ENCODE data around the gene AANAT. TPM values are rescaled to one million over a fixed set of nuclear protein-coding genes. Genes with fewer than 3 reads are reported as not detected.

AANAT gene
- total and polyA plus RNA-seq, 3 experiments from 2014 or later = not detected

DNA sequence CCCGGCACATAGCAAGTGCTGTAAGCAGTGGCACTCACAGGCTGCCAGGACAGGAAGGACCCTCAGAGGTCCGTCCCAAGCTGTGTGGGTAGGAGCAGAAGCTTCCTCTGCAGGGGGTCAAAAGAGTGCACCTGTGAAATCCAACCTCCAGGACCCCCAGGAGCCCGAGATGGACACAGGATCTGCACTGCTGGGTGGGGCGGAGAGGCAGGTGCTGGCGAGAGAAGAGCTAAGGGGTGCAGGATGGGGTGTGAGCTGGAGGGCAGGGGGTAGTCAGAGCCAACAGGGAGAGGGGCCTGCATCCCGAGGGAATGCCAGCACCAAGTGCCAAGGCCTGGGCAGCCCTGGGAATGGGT, 650 bp upstream of the AANAT start:
- H3K36me3 Mint-ChIP-seq = peaks cover 0 to 14% (median 0%) of the 10 kb centered on the region in 3 donors
- no peaks in the 10 kb centered on the region for H3K4me1 ChIP-seq (ENCODE audit: insufficient read depth, low read length)
- DNase-seq = no peak
- POLR2A ChIA-PET = interaction anchor here (0.8 to 1.6 kb wide), 3 partner anchors 13 to 40 kb away, joined by 3 to 7 read pairs (median 3); partner anchors contain the start of gene UBE2O
- no peak overlapping the region for H3K27ac Mint-ChIP-seq
- CTCF ChIA-PET = interaction anchor here (0.7 to 4.6 kb wide), 20 partner anchors 8 to 215 kb away, joined by 3 to 74 read pairs (median 4); partner anchors contain the start of genes RHBDF2 and ST6GALNAC2
- no peaks in the 10 kb centered on the region for H3K9me3 Mint-ChIP-seq
- no peak overlapping the region for H3K4me3 ChIP-seq (ENCODE audit: low read length)
- peaks cover 0 to 5% (median 3%) of the 10 kb centered on the region in 3 donors for H3K4me1 Mint-ChIP-seq
- no peaks in the 10 kb centered on the region for H3K9me3 ChIP-seq (ENCODE audit: low read length)
- H3K27me3 ChIP-seq (ENCODE audit: insufficient read depth, low read length, poor library complexity, severe bottlenecking) = no peaks in the 10 kb centered on the region
- no peak overlapping the region for H3K27ac ChIP-seq (ENCODE audit: low read depth, low read length)
- H3K27me3 Mint-ChIP-seq = no peaks in the 10 kb centered on the region
- H3K36me3 ChIP-seq (ENCODE audit: insufficient read depth, low read length) = no peaks in the 10 kb centered on the region
- H3K4me3 Mint-ChIP-seq = no peak overlapping the region

DNA sequence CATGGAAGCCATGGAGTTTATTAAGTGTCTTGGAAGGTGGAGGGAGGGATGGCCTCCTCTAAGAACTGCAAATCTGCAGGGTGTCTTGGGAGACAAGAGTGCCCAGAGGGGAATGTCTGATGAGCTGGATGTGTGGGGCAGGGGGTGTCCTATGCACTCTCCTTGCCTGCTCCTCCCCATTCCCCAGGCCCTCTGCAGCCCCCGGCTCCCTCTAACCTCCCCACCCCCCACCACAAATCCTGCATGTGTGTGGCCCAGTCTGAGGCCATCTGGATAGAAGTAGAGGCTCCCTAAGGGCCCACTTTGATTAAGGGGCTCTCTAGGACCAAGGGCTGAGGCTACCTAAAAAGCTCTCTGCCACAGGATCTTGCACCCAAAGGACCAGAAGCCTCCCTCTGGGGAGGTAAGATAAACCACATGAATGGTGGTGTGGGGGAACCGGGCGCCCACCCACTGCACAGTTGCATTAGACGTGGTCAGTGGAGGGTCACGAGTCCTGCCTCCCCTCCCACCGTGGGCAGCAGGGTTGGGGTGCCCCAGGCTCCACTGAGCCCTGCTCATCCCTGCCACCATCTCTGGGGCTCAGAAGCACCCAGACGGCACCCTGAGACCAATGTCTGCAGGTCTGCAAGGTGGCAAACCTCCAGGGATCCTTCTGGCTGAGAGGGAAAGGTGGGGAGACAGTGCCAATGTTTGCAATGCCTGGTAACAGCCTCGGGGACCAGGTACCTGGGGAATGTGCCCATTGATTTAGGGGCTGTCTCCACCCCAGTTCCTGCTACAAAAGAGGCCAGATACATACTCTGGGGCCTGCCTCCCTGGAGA, 618 bp downstream of the AANAT start:
- peak overlapping the region in 2 of 8 donors; percentile 23 to 32 for H3K27ac Mint-ChIP-seq
- no peaks in the 10 kb centered on the region for H3K9me3 ChIP-seq (ENCODE audit: low read length)
- H3K27me3 ChIP-seq (ENCODE audit: insufficient read depth, low read length, poor library complexity, severe bottlenecking) = no peaks in the 10 kb centered on the region
- no peaks in the 10 kb centered on the region for H3K4me1 ChIP-seq (ENCODE audit: insufficient read depth, low read length)
- no peaks in the 10 kb centered on the region for H3K27me3 Mint-ChIP-seq
- DNase-seq = no peak
- no peak overlapping the region for H3K4me3 Mint-ChIP-seq
- POLR2A ChIA-PET = interaction anchor here (0.7 to 1.6 kb wide), 2 partner anchors 39 to 454 kb away, joined by 6 to 7 read pairs; no protein-coding TSS in a partner anchor
- no peaks in the 10 kb centered on the region for H3K36me3 ChIP-seq (ENCODE audit: insufficient read depth, low read length)
- no peak overlapping the region for H3K4me3 ChIP-seq (ENCODE audit: low read length)
- H3K27ac ChIP-seq (ENCODE audit: low read depth, low read length) = no peak overlapping the region
- peaks cover 0 to 5% (median 3%) of the 10 kb centered on the region in 3 donors for H3K4me1 Mint-ChIP-seq
- H3K9me3 Mint-ChIP-seq = no peaks in the 10 kb centered on the region
- CTCF ChIA-PET = interaction anchor here (1.0 to 4.6 kb wide), 13 partner anchors 9 to 79 kb away, joined by 3 to 74 read pairs (median 7); partner anchors contain the start of genes RHBDF2 and UBE2O
- H3K36me3 Mint-ChIP-seq = peaks cover 0 to 27% (median 0%) of the 10 kb centered on the region in 3 donors

DNA sequence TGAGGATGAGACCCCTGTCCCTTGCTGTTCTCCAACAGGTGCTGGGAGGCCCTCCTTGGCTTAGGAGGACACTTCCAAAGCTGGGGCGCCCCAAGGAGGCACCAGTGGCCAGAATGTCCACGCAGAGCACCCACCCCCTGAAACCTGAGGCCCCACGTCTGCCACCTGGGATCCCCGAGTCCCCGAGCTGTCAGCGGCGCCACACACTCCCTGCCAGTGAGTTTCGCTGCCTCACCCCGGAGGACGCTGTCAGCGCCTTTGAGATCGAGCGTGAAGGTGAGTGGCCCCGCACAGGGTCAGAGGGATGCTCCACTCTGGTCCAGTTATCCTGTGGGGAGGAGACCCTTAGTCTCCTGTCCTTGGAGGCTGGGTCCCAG, 1.2 kb downstream of the AANAT start:
- H3K27me3 Mint-ChIP-seq = no peaks in the 10 kb centered on the region
- peak overlapping the region in 1 of 8 donors; percentile 32 for H3K27ac Mint-ChIP-seq
- no peaks in the 10 kb centered on the region for H3K36me3 ChIP-seq (ENCODE audit: insufficient read depth, low read length)
- no peaks in the 10 kb centered on the region for H3K9me3 ChIP-seq (ENCODE audit: low read length)
- H3K9me3 Mint-ChIP-seq = no peaks in the 10 kb centered on the region
- POLR2A ChIA-PET = interaction anchor here (0.7 to 1.6 kb wide), 2 partner anchors 38 to 454 kb away, joined by 6 to 7 read pairs; no protein-coding TSS in a partner anchor
- H3K4me1 ChIP-seq (ENCODE audit: insufficient read depth, low read length) = no peaks in the 10 kb centered on the region
- H3K4me1 Mint-ChIP-seq = peaks cover 0 to 5% (median 3%) of the 10 kb centered on the region in 3 donors
- H3K36me3 Mint-ChIP-seq = peaks cover 0 to 33% (median 0%) of the 10 kb centered on the region in 3 donors
- no peak for DNase-seq
- H3K4me3 Mint-ChIP-seq = no peak overlapping the region
- H3K27me3 ChIP-seq (ENCODE audit: insufficient read depth, low read length, poor library complexity, severe bottlenecking) = no peaks in the 10 kb centered on the region
- H3K4me3 ChIP-seq (ENCODE audit: low read length) = no peak overlapping the region
- no peak overlapping the region for H3K27ac ChIP-seq (ENCODE audit: low read depth, low read length)
- CTCF ChIA-PET = interaction anchor here (1.0 to 4.6 kb wide), 4 partner anchors 10 to 55 kb away, joined by 3 to 74 read pairs (median 12); partner anchors contain the start of gene UBE2O

DNA sequence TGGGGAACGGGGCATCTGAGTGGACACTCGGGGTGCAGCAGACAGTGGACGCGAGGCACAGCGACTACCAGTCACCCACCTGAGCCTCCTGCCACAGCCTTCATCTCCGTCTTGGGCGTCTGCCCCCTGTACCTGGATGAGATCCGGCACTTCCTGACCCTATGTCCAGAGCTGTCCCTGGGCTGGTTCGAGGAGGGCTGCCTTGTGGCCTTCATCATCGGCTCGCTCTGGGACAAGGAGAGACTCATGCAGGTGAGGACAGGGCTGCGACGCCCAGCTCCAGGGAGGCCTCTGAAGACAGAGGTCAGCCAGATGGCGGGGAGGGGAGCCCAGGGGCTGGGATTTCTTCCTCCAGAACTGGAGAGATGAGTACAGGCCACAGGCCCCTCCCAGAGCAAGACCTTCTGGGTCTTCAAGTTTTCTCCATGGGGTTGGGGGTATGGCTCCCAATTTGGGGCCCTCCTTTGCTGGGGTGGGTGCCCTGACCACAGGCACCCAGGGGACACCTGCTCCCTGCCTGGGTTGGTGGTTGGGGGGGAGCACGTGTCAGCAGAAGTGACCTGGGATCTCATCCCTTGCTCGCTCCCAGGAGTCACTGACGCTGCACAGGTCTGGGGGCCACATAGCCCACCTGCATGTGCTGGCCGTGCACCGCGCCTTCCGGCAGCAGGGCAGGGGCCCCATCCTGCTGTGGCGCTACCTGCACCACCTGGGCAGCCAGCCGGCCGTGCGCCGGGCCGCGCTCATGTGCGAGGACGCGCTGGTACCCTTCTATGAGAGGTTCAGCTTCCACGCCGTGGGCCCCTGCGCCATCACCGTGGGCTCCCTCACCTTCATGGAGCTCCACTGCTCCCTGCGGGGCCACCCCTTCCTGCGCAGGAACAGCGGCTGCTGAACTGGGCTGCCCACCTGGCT, 1.9 kb downstream of the AANAT start:
- Mint-ChIP-seq H3K36me3 (peaks cover 0 to 40% (median 0%) of the 10 kb centered on the region in 3 donors), H3K27ac (peak overlapping the region in 2 of 8 donors; percentile 10 to 29), H3K27me3 (no peaks in the 10 kb centered on the region), H3K9me3 (no peaks in the 10 kb centered on the region), H3K4me1 (peaks cover 0 to 5% (median 3%) of the 10 kb centered on the region in 3 donors), H3K4me3 (no peak overlapping the region)
- no peak overlapping the region for H3K4me3 ChIP-seq (ENCODE audit: low read length)
- no peak for DNase-seq
- ChIA-PET POLR2A (no interaction called here), CTCF (interaction anchor here (0.8 to 4.6 kb wide), 2 partner anchors 37 to 54 kb away, joined by 3 to 74 read pairs; no protein-coding TSS in a partner anchor)
- no peaks in the 10 kb centered on the region for H3K27me3 ChIP-seq (ENCODE audit: insufficient read depth, low read length, poor library complexity, severe bottlenecking)
- no peaks in the 10 kb centered on the region for H3K36me3 ChIP-seq (ENCODE audit: insufficient read depth, low read length)
- no peaks in the 10 kb centered on the region for H3K4me1 ChIP-seq (ENCODE audit: insufficient read depth, low read length)
- no peak overlapping the region for H3K27ac ChIP-seq (ENCODE audit: low read depth, low read length)
- no peaks in the 10 kb centered on the region for H3K9me3 ChIP-seq (ENCODE audit: low read length)

DNA sequence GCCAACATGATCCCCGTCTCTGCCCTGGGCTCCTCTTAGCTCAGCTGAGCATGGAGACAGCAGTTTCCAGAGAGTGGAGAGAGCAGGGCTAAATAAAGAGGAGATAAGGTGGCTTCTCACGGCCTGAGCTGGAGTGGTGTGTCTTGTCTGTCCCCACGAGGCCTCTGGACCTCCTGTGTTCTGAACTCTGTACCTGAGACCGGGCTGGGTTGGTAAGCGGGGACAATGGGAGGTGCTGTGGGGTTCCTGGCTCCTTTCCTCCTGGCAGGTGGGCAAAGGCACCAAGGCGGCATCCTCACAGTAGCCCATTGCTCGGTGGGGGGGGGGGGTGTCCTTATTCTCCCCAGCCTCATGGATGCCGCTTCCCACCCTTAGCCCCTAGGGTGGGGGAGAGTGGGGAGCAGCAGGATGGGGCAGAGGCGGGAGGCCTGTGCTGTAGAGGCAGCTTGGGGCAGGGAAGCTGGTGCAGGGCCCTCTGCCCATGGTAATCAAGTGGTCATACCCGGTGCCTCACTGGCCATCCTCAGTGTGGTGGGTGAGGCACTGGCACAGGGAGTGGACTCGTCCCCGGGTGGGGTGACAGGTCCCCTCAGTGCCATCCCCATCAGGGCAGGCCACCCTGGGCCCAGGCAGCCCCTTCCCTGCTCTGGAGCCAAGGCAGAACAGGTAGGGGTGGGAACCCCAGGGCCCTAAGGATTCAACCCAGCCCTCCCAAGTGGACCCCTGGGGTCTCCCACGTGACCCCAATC, 2.8 kb downstream of the AANAT start:
- POLR2A ChIA-PET = no interaction called here
- H3K27me3 Mint-ChIP-seq = no peaks in the 10 kb centered on the region
- H3K4me1 ChIP-seq (ENCODE audit: insufficient read depth, low read length) = no peaks in the 10 kb centered on the region
- H3K4me3 ChIP-seq (ENCODE audit: low read length) = no peak overlapping the region
- CTCF ChIA-PET = interaction anchor here (0.8 to 4.6 kb wide), 2 partner anchors 36 to 53 kb away, joined by 3 to 74 read pairs; no protein-coding TSS in a partner anchor
- H3K36me3 ChIP-seq (ENCODE audit: insufficient read depth, low read length) = peaks cover 7% of the 10 kb centered on the region
- no peaks in the 10 kb centered on the region for H3K9me3 ChIP-seq (ENCODE audit: low read length)
- no peaks in the 10 kb centered on the region for H3K9me3 Mint-ChIP-seq
- H3K27ac ChIP-seq (ENCODE audit: low read depth, low read length) = no peak overlapping the region
- H3K27ac Mint-ChIP-seq = peak overlapping the region in 2 of 8 donors; percentile 10 to 29
- H3K36me3 Mint-ChIP-seq = peaks cover 0 to 48% (median 0%) of the 10 kb centered on the region in 3 donors
- H3K4me1 Mint-ChIP-seq = peaks cover 0 to 5% (median 3%) of the 10 kb centered on the region in 3 donors
- peak overlapping the region in 1 of 7 donors; percentile 18 for H3K4me3 Mint-ChIP-seq
- no peaks in the 10 kb centered on the region for H3K27me3 ChIP-seq (ENCODE audit: insufficient read depth, low read length, poor library complexity, severe bottlenecking)
- no peak for DNase-seq

DNA sequence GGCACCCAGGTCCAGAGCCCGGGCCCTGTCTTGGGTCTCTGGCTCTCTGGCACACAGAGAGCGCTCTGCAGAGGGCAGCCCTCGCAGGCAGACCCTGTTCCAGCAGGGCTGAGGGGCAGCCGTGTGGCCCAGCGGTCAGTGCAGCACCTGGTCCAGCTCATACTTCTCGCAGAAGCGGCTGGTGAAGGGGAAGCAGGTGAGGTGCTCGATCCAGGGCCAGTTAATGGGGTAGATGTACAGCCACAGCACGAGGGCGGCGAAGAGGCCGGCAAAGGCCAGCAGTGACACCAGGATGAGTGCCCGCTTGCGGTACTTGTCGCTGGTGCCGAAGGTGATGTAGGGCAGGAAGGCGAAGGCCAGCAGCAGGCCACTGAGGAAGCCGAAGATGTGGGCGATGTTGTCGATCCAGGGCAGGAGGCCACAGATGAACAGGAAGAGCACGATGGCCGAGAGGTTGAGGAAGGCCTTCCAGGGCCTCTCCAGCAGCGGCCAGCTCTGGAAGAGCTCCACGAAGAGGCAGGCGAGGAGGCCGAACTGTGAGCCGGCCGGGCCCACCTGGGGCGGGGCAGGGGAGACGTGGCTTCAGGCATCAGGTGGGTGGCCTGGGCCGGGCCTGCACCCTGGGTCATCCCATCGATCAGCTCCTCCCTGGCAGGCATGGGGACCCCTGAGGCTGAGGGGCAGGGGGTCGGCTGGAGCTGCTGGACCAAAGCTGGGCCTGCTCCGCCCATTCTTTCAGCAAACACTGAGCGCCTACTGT, 4.3 kb downstream of the AANAT start:
- CTCF ChIA-PET = interaction anchor here (1.1 kb wide), 2 partner anchors 18 to 23 kb away, joined by 3 read pairs; no protein-coding TSS in a partner anchor
- H3K27me3 Mint-ChIP-seq = no peaks in the 10 kb centered on the region
- H3K4me3 Mint-ChIP-seq = no peak overlapping the region
- POLR2A ChIA-PET = no interaction called here
- H3K4me1 ChIP-seq (ENCODE audit: insufficient read depth, low read length) = no peaks in the 10 kb centered on the region
- no peak overlapping the region for H3K4me3 ChIP-seq (ENCODE audit: low read length)
- H3K9me3 Mint-ChIP-seq = no peaks in the 10 kb centered on the region
- no peak overlapping the region for H3K27ac ChIP-seq (ENCODE audit: low read depth, low read length)
- H3K36me3 ChIP-seq (ENCODE audit: insufficient read depth, low read length) = peaks cover 7% of the 10 kb centered on the region
- H3K9me3 ChIP-seq (ENCODE audit: low read length) = no peaks in the 10 kb centered on the region
- no peaks in the 10 kb centered on the region for H3K27me3 ChIP-seq (ENCODE audit: insufficient read depth, low read length, poor library complexity, severe bottlenecking)
- H3K36me3 Mint-ChIP-seq = peaks cover 0 to 61% (median 0%) of the 10 kb centered on the region in 3 donors
- no peaks in the 10 kb centered on the region for H3K4me1 Mint-ChIP-seq
- no peak for DNase-seq
- peak overlapping the region in 1 of 8 donors; percentile 91 for H3K27ac Mint-ChIP-seq

DNA sequence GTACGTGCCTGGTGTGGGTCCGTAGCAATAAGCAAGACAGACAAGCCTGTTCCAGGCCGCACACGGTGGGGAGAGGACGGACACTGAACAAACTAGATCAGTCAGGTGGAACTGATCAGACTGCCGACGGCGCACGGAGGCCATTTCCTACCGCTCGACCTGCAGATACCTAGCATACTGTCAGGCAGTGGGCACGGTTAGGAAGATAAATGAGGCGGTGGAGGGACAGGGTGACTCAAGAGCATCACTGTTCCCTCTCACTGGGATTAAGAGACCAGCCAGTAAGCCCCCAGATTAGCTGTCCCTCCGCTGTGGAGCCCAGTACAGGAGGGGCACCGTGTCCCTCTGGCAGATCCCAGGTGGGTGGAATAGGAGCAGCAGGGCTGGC, 4.8 kb downstream of the AANAT start:
- ChIA-PET CTCF (interaction anchor here (1.0 to 1.1 kb wide), 2 partner anchors 22 to 34 kb away, joined by 3 read pairs; no protein-coding TSS in a partner anchor), POLR2A (no interaction called here)
- Mint-ChIP-seq H3K9me3 (no peaks in the 10 kb centered on the region), H3K36me3 (peaks cover 0 to 65% (median 0%) of the 10 kb centered on the region in 3 donors), H3K4me1 (no peaks in the 10 kb centered on the region), H3K4me3 (no peak overlapping the region), H3K27me3 (no peaks in the 10 kb centered on the region), H3K27ac (no peak overlapping the region)
- Histone ChIP-seq H3K4me3 (ENCODE audit: low read length) (no peak overlapping the region), H3K9me3 (ENCODE audit: low read length) (no peaks in the 10 kb centered on the region), H3K36me3 (ENCODE audit: insufficient read depth, low read length) (peaks cover 7% of the 10 kb centered on the region), H3K27ac (ENCODE audit: low read depth, low read length) (no peak overlapping the region), H3K4me1 (ENCODE audit: insufficient read depth, low read length) (no peaks in the 10 kb centered on the region), H3K27me3 (ENCODE audit: insufficient read depth, low read length, poor library complexity, severe bottlenecking) (no peaks in the 10 kb centered on the region)
- DNase-seq = no peak

Measured in CD8-positive, alpha-beta memory T cell (primary cell).